HL-60 (cell line): ENCODE data around the gene HOATZ.

ENCODE experiments used
- DNase-seq, 2 experiments: peaks; one replicate each; pipeline ENCODE4 v3.0.0-alpha.2; 2010 to 2020; ENCODE audit warnings: low read depth in 1 of 2, low spot score in 1 of 2
- H3K27ac ChIP-seq: fragments of 250-450 bp; sonication (Bioruptor Pico); replicated peaks from 2 replicates; pipeline ENCODE4 v1.5.1; 2020; ENCODE audit warnings: mild to moderate bottlenecking, moderate library complexity
- H3K27me3 ChIP-seq: fragments of 250-450 bp; sonication (Bioruptor Pico); 2 replicates; pipeline ENCODE4 v1.5.1; 2021; ENCODE audit warnings: mild to moderate bottlenecking, moderate library complexity; ENCODE audit not compliant: insufficient read depth, poor library complexity, severe bottlenecking
- H3K4me3 ChIP-seq: replicated peaks from 2 replicates; pipeline ENCODE4 v1.5.1; 2011; ENCODE audit warnings: mild to moderate bottlenecking, control low read depth, low read length; ENCODE audit not compliant: insufficient read depth
- GABPA ChIP-seq: IDR thresholded peaks from 2 replicates; pipeline ENCODE4 v1.6.1; 2012; ENCODE audit warnings: low read depth
- POLR2AphosphoS5 ChIP-seq: IDR thresholded peaks from 2 replicates; pipeline ENCODE4 v1.6.1; 2012; ENCODE audit warnings: low read depth
- SPI1 ChIP-seq: IDR thresholded peaks from 2 replicates; pipeline ENCODE4 v1.6.1; 2012; ENCODE audit warnings: low read depth, mild to moderate bottlenecking, borderline replicate concordance
- TF ChIP-seq, protein P1 (sequence below): IDR thresholded peaks from 2 replicates; pipeline ENCODE4 v1.6.1; 2012; ENCODE audit warnings: low read depth; ENCODE audit not compliant: insufficient replicate concordance
- TF ChIP-seq, protein P2 (sequence below): IDR thresholded peaks from one replicate; pipeline ENCODE4 v1.5.1; 2011; ENCODE audit warnings: low read length, control low read depth, inconsistent platforms; ENCODE audit not compliant: insufficient read depth

Gene HOATZ

DNA sequence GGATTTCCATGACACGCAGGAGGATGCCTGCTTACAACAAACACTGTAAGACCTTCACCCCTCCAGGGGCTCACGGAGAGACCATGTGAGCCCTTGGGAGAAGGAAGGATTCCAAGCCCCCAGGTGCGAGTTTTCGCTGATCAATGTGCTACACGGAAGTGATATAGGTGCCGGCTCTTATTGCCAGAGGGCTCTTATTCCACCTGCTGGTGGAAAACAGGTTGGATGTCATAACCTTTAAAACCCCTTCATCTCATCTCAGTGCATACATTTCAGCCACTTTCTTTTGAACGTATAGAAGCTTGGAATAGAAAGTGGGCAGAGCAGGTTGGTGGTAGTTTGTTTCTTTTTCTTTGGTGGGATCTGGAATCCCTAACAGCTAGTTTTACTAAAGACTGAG, 51.7 kb downstream of the HOATZ start:
- TF ChIP-seq, protein P1, sequence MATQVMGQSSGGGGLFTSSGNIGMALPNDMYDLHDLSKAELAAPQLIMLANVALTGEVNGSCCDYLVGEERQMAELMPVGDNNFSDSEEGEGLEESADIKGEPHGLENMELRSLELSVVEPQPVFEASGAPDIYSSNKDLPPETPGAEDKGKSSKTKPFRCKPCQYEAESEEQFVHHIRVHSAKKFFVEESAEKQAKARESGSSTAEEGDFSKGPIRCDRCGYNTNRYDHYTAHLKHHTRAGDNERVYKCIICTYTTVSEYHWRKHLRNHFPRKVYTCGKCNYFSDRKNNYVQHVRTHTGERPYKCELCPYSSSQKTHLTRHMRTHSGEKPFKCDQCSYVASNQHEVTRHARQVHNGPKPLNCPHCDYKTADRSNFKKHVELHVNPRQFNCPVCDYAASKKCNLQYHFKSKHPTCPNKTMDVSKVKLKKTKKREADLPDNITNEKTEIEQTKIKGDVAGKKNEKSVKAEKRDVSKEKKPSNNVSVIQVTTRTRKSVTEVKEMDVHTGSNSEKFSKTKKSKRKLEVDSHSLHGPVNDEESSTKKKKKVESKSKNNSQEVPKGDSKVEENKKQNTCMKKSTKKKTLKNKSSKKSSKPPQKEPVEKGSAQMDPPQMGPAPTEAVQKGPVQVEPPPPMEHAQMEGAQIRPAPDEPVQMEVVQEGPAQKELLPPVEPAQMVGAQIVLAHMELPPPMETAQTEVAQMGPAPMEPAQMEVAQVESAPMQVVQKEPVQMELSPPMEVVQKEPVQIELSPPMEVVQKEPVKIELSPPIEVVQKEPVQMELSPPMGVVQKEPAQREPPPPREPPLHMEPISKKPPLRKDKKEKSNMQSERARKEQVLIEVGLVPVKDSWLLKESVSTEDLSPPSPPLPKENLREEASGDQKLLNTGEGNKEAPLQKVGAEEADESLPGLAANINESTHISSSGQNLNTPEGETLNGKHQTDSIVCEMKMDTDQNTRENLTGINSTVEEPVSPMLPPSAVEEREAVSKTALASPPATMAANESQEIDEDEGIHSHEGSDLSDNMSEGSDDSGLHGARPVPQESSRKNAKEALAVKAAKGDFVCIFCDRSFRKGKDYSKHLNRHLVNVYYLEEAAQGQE: no peak
- no peak for TF ChIP-seq GABPA
- TF ChIP-seq, protein P2, sequence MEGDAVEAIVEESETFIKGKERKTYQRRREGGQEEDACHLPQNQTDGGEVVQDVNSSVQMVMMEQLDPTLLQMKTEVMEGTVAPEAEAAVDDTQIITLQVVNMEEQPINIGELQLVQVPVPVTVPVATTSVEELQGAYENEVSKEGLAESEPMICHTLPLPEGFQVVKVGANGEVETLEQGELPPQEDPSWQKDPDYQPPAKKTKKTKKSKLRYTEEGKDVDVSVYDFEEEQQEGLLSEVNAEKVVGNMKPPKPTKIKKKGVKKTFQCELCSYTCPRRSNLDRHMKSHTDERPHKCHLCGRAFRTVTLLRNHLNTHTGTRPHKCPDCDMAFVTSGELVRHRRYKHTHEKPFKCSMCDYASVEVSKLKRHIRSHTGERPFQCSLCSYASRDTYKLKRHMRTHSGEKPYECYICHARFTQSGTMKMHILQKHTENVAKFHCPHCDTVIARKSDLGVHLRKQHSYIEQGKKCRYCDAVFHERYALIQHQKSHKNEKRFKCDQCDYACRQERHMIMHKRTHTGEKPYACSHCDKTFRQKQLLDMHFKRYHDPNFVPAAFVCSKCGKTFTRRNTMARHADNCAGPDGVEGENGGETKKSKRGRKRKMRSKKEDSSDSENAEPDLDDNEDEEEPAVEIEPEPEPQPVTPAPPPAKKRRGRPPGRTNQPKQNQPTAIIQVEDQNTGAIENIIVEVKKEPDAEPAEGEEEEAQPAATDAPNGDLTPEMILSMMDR: no peak
- TF ChIP-seq SPI1: no peak
- TF ChIP-seq POLR2AphosphoS5: no peak
- DNase-seq: no peak

DNA sequence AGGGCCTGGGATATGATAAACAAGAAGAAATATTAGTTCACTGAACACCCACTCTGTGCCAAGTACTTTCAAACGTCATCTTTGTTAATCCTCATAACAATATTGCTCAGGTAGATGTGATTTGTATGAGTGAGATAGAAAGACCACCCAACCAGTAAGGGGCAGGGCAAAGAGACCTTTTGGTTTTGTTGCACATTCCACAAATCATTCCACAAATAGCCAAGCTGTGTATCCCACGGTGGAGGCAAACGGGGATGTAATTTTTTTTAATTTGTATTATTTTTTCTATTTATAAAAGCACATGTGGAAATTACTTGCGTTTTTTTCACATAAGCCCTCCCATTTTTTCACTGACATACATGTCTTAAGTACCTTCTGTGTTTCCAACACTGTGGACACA, 54.9 kb downstream of the HOATZ start:
- no peak for DNase-seq
- TF ChIP-seq, protein P2: no peak
- TF ChIP-seq SPI1 (no peak), POLR2AphosphoS5 (no peak), GABPA (no peak)
- TF ChIP-seq, protein P1: no peak
- Histone ChIP-seq H3K27ac (no peak overlapping the region), H3K4me3 (no peak overlapping the region), H3K27me3 (no peaks in the 10 kb centered on the region)

More for the DNA sequence above, 51.7 kb downstream of the HOATZ start:
- no peak overlapping the region for H3K27ac ChIP-seq
- no peak overlapping the region for H3K4me3 ChIP-seq
- no peaks in the 10 kb centered on the region for H3K27me3 ChIP-seq

DNA sequence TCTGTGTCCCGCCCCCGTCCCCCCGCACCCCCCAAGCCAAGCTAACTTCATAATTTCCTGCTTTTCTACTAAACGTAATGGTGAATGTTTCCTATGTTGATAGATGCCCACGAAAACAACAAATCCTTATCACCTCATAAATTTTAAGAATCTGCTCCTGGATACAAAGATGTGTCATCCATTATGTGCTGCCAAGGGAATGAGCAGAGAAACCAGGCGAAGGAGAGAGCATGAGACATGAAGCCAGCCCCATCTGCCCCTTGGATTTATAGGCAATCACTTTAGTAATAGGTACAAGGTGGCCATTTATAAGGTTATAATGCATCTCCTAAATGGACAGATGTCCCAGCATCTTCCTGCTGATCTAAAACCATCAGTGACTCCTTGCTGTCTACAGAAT, 56.2 kb downstream of the HOATZ start:
- no peaks in the 10 kb centered on the region for H3K27me3 ChIP-seq
- DNase-seq: no peak
- no peak overlapping the region for H3K4me3 ChIP-seq
- H3K27ac ChIP-seq: no peak overlapping the region
- TF ChIP-seq, protein P1: no peak
- TF ChIP-seq SPI1: no peak
- no peak for TF ChIP-seq POLR2AphosphoS5
- TF ChIP-seq, protein P2: no peak
- no peak for TF ChIP-seq GABPA
